Measurements from ENCODE around the gene RILPL1.

DNA sequence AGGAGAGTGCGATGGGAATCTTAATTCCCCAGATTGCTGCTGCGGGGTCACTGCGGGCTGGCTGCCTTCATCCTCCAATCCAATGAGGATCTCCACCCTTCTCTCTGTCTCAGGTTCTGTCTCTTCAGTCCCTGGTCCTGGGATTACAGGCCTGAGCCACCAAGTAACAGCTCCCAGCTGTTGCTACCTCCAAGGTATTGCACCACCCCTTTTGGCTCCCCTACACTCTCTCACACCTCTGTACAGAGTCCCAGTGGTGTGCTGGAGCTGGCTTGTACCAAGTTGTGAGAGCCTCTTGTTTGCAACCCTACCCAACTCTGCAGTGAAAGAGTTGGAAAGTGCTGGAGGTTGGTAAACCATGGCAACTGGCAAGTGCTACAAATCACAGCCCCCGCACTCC, 10.0 kb upstream of the RILPL1 start:
- TF ChIP-seq YY1 (IDR thresholded peaks at IDR 0.05; ENCODE audit: insufficient read depth, insufficient read length) (no peak), SUZ12 (IDR thresholded peaks at IDR 0.05; ENCODE audit: extremely low read depth, insufficient read depth, insufficient read length) (no peak)
